C4-2B (cell line): Measurements from ENCODE around the gene TUB.

Source experiments
- CTCF ChIP-seq: fragments of 450-650 bp; conservative IDR thresholded peaks from 2 replicates; pipeline ENCODE4 v1.5.1; 2017; ENCODE audit warnings: mild to moderate bottlenecking
- ZFX ChIP-seq: fragments of 450-650 bp; IDR thresholded peaks from 2 replicates; pipeline ENCODE4 v1.6.1; 2017

- no peak for TF ChIP-seq CTCF
- no peak for TF ChIP-seq ZFX
Measured at GRCh38 chr11:8067567-8067928, 13.5 kb upstream of the TUB start.
